IMR-90 (cell line): ENCODE data around the gene MFSD12. TPM values are rescaled to one million over a fixed set of nuclear protein-coding genes. Genes with fewer than 3 reads are reported as not detected.

Experiments used
- ATAC-seq: fragments of 200-7000 bp; cut with Tn5 transposase; 2 replicates; pipeline ENCODE4 v1.9.1; 2020; ENCODE audit warnings: low read depth, mild to moderate bottlenecking, moderate library complexity
- BruUV-seq: library from RNA; stranded (reverse); fragments of 400-500 nt; replicated peaks from 2 replicates; lab custom pipeline; 2021; lab: Mats Ljungman, UMichigan
- CTCF ChIA-PET: fragments of 300-600 bp; formaldehyde crosslinking; extraction: SDS; loops from one replicate; lab custom pipeline; 2021; ENCODE audit warnings: antibody characterized with exemption; lab: Yijun Ruan, JAX
- POLR2A ChIA-PET: fragments of 300-600 bp; sonication (Branson Sonifier 250); formaldehyde crosslinking; loops from one replicate; lab custom pipeline; 2022; ENCODE audit warnings: antibody characterized with exemption; ENCODE audit not compliant: unreplicated experiment; lab: Charles Lee
- DNase-seq: peaks from one replicate; pipeline ENCODE4 v3.0.0; 2013
- H2AFZ ChIP-seq: replicated peaks from 2 replicates; pipeline ENCODE3; 2013; ENCODE audit warnings: low read length, mild to moderate bottlenecking; ENCODE audit not compliant: poor library complexity
- H2AK5ac ChIP-seq: 2 replicates; pipeline ENCODE4 v1.6.1; 2013; ENCODE audit warnings: low read depth, low read length, inconsistent platforms
- H2AK9ac ChIP-seq: replicated peaks from 2 replicates; pipeline ENCODE3; 2013; ENCODE audit warnings: mild to moderate bottlenecking, low read depth, low read length, moderate library complexity; ENCODE audit not compliant: poor library complexity
- H2BK120ac ChIP-seq: 2 replicates; pipeline ENCODE4 v1.6.1; 2013; ENCODE audit warnings: low read depth, low read length, inconsistent platforms
- H2BK15ac ChIP-seq: 3 replicates; pipeline ENCODE4 v1.6.1; 2013; ENCODE audit warnings: low read depth, low read length, inconsistent platforms
- H2BK20ac ChIP-seq: 2 replicates; pipeline ENCODE4 v1.6.1; 2013; ENCODE audit warnings: low read depth, mild to moderate bottlenecking, inconsistent platforms, low read length, moderate library complexity
- H2BK5ac ChIP-seq: 2 replicates; pipeline ENCODE4 v1.6.1; 2013; ENCODE audit warnings: mild to moderate bottlenecking, low read depth, low read length, inconsistent platforms; ENCODE audit not compliant: poor library complexity, severe bottlenecking
- H3K14ac ChIP-seq: replicated peaks from 2 replicates; pipeline ENCODE4 v1.6.1; 2013; ENCODE audit warnings: low read depth, low read length, inconsistent platforms
- H3K18ac ChIP-seq: 2 replicates; pipeline ENCODE4 v1.6.1; 2013; ENCODE audit warnings: low read depth, low read length, control low read depth
- H3K23ac ChIP-seq: 2 replicates; pipeline ENCODE4 v1.6.1; 2013; ENCODE audit warnings: low read depth, low read length, inconsistent platforms
- H3K27ac ChIP-seq: 2 replicates; pipeline ENCODE4 v1.5.1; 2013; ENCODE audit warnings: mild to moderate bottlenecking, control low read depth, low read length; ENCODE audit not compliant: insufficient read depth
- H3K27me3 ChIP-seq: 2 replicates; pipeline ENCODE4 v1.6.1; 2013; ENCODE audit warnings: low read length; ENCODE audit not compliant: control insufficient read depth, insufficient read depth
- H3K36me3 ChIP-seq: 2 replicates; pipeline ENCODE4 v1.6.1; 2013; ENCODE audit warnings: low read length, mixed read lengths; ENCODE audit not compliant: control insufficient read depth, insufficient read depth
- H3K4ac ChIP-seq: 2 replicates; pipeline ENCODE4 v1.6.1; 2013; ENCODE audit warnings: low read depth, low read length, inconsistent platforms
- H3K4me1 ChIP-seq: 2 replicates; pipeline ENCODE4 v1.6.1; 2013; ENCODE audit warnings: low read length, mixed read lengths; ENCODE audit not compliant: control insufficient read depth, insufficient read depth
- H3K4me2 ChIP-seq: 2 replicates; pipeline ENCODE4 v1.6.1; 2013; ENCODE audit warnings: low read depth, mild to moderate bottlenecking, control low read depth, low read length, moderate library complexity
- H3K4me3 ChIP-seq: 2 replicates; pipeline ENCODE4 v1.5.1; 2013; ENCODE audit warnings: low read depth, mild to moderate bottlenecking, control low read depth, low read length, moderate library complexity; ENCODE audit not compliant: insufficient read depth
- H3K56ac ChIP-seq: 2 replicates; pipeline ENCODE4 v1.6.1; 2013; ENCODE audit warnings: low read length, inconsistent platforms; ENCODE audit not compliant: insufficient read depth; ENCODE audit errors: extremely low read depth
- H3K79me1 ChIP-seq, 2 experiments: 2 replicates each; pipeline ENCODE4 v1.6.1; 2013; ENCODE audit warnings: low read length in 2 of 2, inconsistent platforms in 1 of 2, low read depth in 1 of 2
- H3K9ac ChIP-seq: 2 replicates; pipeline ENCODE4 v1.6.1; 2013; ENCODE audit warnings: low read depth, low read length, control low read depth
- H3K9me1 ChIP-seq: 2 replicates; pipeline ENCODE4 v1.6.1; 2013; ENCODE audit warnings: low read length, inconsistent platforms; ENCODE audit not compliant: insufficient read depth
- H3K9me3 ChIP-seq: 2 replicates; pipeline ENCODE4 v1.6.1; 2013; ENCODE audit warnings: low read length; ENCODE audit not compliant: control insufficient read depth, insufficient read depth
- H4K20me1 ChIP-seq: 2 replicates; pipeline ENCODE4 v1.6.1; 2013; ENCODE audit warnings: low read length, inconsistent platforms; ENCODE audit not compliant: insufficient read depth
- H4K5ac ChIP-seq: 2 replicates; pipeline ENCODE4 v1.6.1; 2013; ENCODE audit warnings: mild to moderate bottlenecking, low read depth, low read length, control low read depth
- H4K8ac ChIP-seq, 2 experiments: 2 replicates each; pipeline ENCODE4 v1.6.1; 2013; ENCODE audit warnings: low read depth in 2 of 2, low read length in 2 of 2, control low read depth in 1 of 2, inconsistent platforms in 1 of 2
- H4K91ac ChIP-seq: 2 replicates; pipeline ENCODE4 v1.6.1; 2013; ENCODE audit warnings: low read depth, low read length, inconsistent platforms; ENCODE audit not compliant: insufficient read depth
- BHLHE40 ChIP-seq: fragments of 150-350 bp; IDR thresholded peaks from 2 replicates; pipeline ENCODE4 v1.6.1; 2016; ENCODE audit warnings: mild to moderate bottlenecking, low read depth, low read length
- CEBPB ChIP-seq: IDR thresholded peaks from 2 replicates; pipeline ENCODE4 v1.6.1; 2012; ENCODE audit warnings: low read depth, low read length, improper control_type of control experiment
- CHD1 ChIP-seq: IDR thresholded peaks from 2 replicates; pipeline ENCODE4 v1.6.1; 2012; ENCODE audit warnings: low read depth, low read length, improper control_type of control experiment
- CTCF ChIP-seq: conservative IDR thresholded peaks from 2 replicates; pipeline ENCODE4 v1.5.1; 2012; ENCODE audit warnings: mild to moderate bottlenecking, low read depth, low read length, improper control_type of control experiment
- ELK1 ChIP-seq: fragments of 150-350 bp; IDR thresholded peaks from 2 replicates; pipeline ENCODE4 v1.6.1; 2016; ENCODE audit warnings: low read depth, mild to moderate bottlenecking, low read length, moderate library complexity, borderline replicate concordance
- FOS ChIP-seq: fragments of 150-350 bp; IDR thresholded peaks from 2 replicates; pipeline ENCODE4 v1.6.1; 2016; ENCODE audit warnings: low read depth, low read length
- MAFK ChIP-seq: IDR thresholded peaks from 2 replicates; pipeline ENCODE4 v1.6.1; 2012; ENCODE audit warnings: low read depth, low read length, improper control_type of control experiment
- MAZ ChIP-seq: IDR thresholded peaks from 2 replicates; pipeline ENCODE4 v1.6.1; 2012; ENCODE audit warnings: low read depth, mild to moderate bottlenecking, low read length, improper control_type of control experiment, moderate library complexity, borderline replicate concordance
- MXI1 ChIP-seq: IDR thresholded peaks from 2 replicates; pipeline ENCODE4 v1.6.1; 2012; ENCODE audit warnings: low read depth, mild to moderate bottlenecking, low read length, moderate library complexity, borderline replicate concordance
- NFE2L2 ChIP-seq: fragments of 150-350 bp; IDR thresholded peaks from 2 replicates; pipeline ENCODE4 v1.6.1; 2016; ENCODE audit warnings: low read depth, mild to moderate bottlenecking, low read length
- POLR2A ChIP-seq: IDR thresholded peaks from 2 replicates; pipeline ENCODE4 v1.6.1; 2012; ENCODE audit warnings: mild to moderate bottlenecking, low read depth, low read length
- RAD21 ChIP-seq: IDR thresholded peaks from 2 replicates; pipeline ENCODE4 v1.6.1; 2012; ENCODE audit warnings: low read length, improper control_type of control experiment
- RCOR1 ChIP-seq: IDR thresholded peaks from 2 replicates; pipeline ENCODE4 v1.6.1; 2012; ENCODE audit warnings: mild to moderate bottlenecking, low read length, improper control_type of control experiment; ENCODE audit not compliant: insufficient replicate concordance
- RFX5 ChIP-seq: IDR thresholded peaks from 2 replicates; pipeline ENCODE4 v1.8.0; 2012; ENCODE audit warnings: low read depth, mild to moderate bottlenecking, low read length, moderate library complexity
- SMC3 ChIP-seq: fragments of 150-350 bp; IDR thresholded peaks from 2 replicates; pipeline ENCODE4 v1.6.1; 2016; ENCODE audit warnings: low read depth, mild to moderate bottlenecking, antibody characterized with exemption, low read length, moderate library complexity
- USF2 ChIP-seq: fragments of 150-350 bp; IDR thresholded peaks from 2 replicates; pipeline ENCODE4 v1.6.1; 2017; ENCODE audit warnings: mild to moderate bottlenecking, antibody characterized with exemption, low read length, low read depth
- WGBS, 2 experiments: methylation state at CpG; one replicate each; pipeline versions ENCODE4 v1.1.5 to v1.1.7; 2013; ENCODE audit warnings: missing lambda C conversion rate in 2 of 2; ENCODE audit not compliant: insufficient read length in 1 of 2; ENCODE audit errors: extremely low coverage in 2 of 2; 5-methylcytosine and 5-hydroxymethylcytosine counted together
- dilution Hi-C: fragments of 300-500 bp; cut with HindIII; formaldehyde crosslinking; loops from one replicate; pipeline ENCODE4 v1.14.3; 2018; ENCODE audit warnings: low sequenced_read_pairs; ENCODE audit not compliant: unreplicated experiment
- in situ Hi-C: fragments of 300-500 bp; cut with MboI; formaldehyde crosslinking; loops from 3 replicates; pipeline ENCODE4 v1.14.3; 2019; ENCODE audit warnings: low sequenced_read_pairs, inconsistent platforms, mixed read lengths
- intact Hi-C: fragments of 100-400 bp; cut with micrococcal nuclease; formaldehyde crosslinking; loops from 2 replicates; pipeline ENCODE4 v1.10.0; 2022
- polyA plus RNA-seq, 3 experiments: library from polyadenylated mRNA; depleted of rRNA; stranded (reverse); fragments of >200 nt; gene quantifications; 2 replicates each; pipeline ENCODE4 v1.2.3, GENCODE V29; 2012; ENCODE audit warnings: low replicate concordance in 1 of 3
- total RNA-seq: library from RNA; depleted of rRNA; stranded (reverse); fragments of >200 nt; gene quantifications from 2 replicates; pipeline ENCODE4 v1.2.3, GENCODE V29; 2012

MFSD12 gene
- total and polyA plus RNA-seq, 2 of the 4 experiments (the other 2 are of a cell fraction), result 20.4 to 77.2 TPM

GRCh38 chr19:3533033-3533432 lies 24.4 kb downstream of the MFSD12 start:
- H2AFZ ChIP-seq, result no peak overlapping the region
- intact Hi-C loops, result no loop called here
- H3K4me3 ChIP-seq, result no peak overlapping the region
- no peak overlapping the region for H3K56ac ChIP-seq
- no peak overlapping the region for H4K91ac ChIP-seq
- H4K5ac ChIP-seq, result no peak overlapping the region
- 98% methylated on average over 12 of the region's 17 CpGs; no CpG with 5 or more reads in 1 of the 2 experiments for WGBS, 2 experiments
- ATAC-seq (no peak), DNase-seq (no peak)
- peaks cover 8 to 26% of the 10 kb centered on the region in 2 experiments for H3K79me1 ChIP-seq
- no peak overlapping the region for H4K8ac ChIP-seq
- peaks cover 62% of the 10 kb centered on the region for H3K36me3 ChIP-seq
- H2BK5ac ChIP-seq, result no peak overlapping the region
- no TSS peak for BruUV-seq
- H3K9ac ChIP-seq, result no peak overlapping the region
- H4K20me1 ChIP-seq, result peaks cover 20% of the 10 kb centered on the region
- ChIA-PET POLR2A (no interaction called here), CTCF (no interaction called here)
- no peak overlapping the region for H2BK120ac ChIP-seq
- no peak overlapping the region for H3K18ac ChIP-seq
- in situ Hi-C loops, result no loop called here
- H3K4me2 ChIP-seq, result no peak overlapping the region
- no peak overlapping the region for H2BK15ac ChIP-seq
- H3K9me3 ChIP-seq, result no peaks in the 10 kb centered on the region
- no peak overlapping the region for H3K4ac ChIP-seq
- H3K27ac ChIP-seq, result no peak overlapping the region
- H2AK9ac ChIP-seq, result no peak overlapping the region
- H2BK20ac ChIP-seq, result no peak overlapping the region
- H3K23ac ChIP-seq, result no peak overlapping the region
- H3K9me1 ChIP-seq, result peaks cover 6% of the 10 kb centered on the region; the same call in 1 of the 2 replicates
- H3K27me3 ChIP-seq, result no peaks in the 10 kb centered on the region
- dilution Hi-C loops, result no loop called here
- no peaks in the 10 kb centered on the region for H3K4me1 ChIP-seq
- H2AK5ac ChIP-seq, result no peak overlapping the region
- TF ChIP-seq RAD21 (no peak), SMC3 (no peak), FOS (no peak), ELK1 (no peak), MAFK (no peak), USF2 (no peak), POLR2A (no peak), RCOR1 (no peak), MAZ (no peak), CTCF (no peak), RFX5 (no peak), CEBPB (no peak), BHLHE40 (no peak), MXI1 (no peak), CHD1 (no peak), NFE2L2 (no peak)
- H3K14ac ChIP-seq, result no peak overlapping the region
